Activated CD4-positive, alpha-beta T cell treated with anti-CD3 and anti-CD28 coated beads for 24 hours (primary cell): ENCODE data around the gene HS3ST5.
"Not testable (repeated sequence)": the region's sequence is repeated elsewhere in the genome, so short reads cannot be mapped to it uniquely, and the experiment has no call there.

Source experiments
- DNase-seq, 2 donors: peaks; one replicate each; pipeline ENCODE4 v3.0.0-alpha.2; 2020; ENCODE audit warnings: low read depth in 2 of 2

The HS3ST5 gene

DNA sequence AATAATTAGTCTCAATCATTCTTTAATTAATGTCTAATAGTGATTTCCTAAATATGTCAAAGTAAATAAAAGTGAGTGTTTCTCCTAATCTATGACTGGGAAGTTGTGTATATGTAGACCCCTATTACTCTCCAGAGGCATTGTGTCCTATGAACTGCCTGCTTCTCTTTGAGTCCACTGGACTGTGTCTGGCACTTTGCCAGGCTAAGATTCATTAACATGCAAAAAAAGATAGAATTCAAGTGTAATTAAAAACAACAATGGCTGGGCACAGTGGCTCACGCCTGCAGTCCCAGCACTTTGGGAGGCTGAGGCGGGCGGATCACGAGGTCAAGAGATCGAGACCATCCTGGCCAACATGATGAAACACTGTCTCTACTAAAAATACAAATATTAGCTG is 298.3 kb downstream of the HS3ST5 start:
- not testable (repeated sequence) for DNase-seq

DNA sequence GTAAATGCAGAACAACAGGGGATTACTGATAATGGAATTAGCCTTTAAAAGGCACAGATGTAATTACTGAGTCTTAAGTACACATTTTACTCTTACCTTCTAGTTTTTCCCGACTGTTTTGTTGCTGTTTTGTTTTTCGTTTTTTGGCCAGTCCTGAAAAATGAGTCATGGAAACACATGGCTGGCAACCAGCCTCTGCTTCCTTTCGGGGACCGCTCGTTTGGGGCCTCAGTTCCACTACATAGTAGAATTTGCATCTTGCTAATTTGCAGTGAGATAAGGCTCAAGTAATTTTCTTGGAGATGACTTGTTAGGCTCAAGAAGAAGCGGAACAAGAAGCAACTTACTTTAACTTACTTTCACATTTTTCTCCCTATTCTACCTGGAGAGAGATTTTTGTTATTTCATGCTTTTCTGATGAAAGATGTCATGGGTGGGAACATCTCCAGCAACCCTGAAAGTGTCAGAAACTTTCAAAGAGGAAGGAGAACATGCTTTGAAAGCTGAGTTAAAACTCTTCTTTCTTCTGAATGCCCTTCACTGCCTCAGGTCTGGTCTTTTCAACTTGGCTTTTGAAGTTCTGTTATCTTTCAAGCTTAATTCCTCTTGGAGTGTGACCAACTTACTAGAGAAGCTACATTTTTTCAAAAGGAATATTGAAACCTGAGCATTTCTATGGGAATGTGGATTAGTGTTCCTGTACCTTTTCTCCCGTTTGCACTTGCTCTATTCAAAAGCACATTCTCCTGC is 300.4 kb downstream of the HS3ST5 start:
- DNase-seq: no peak

DNA sequence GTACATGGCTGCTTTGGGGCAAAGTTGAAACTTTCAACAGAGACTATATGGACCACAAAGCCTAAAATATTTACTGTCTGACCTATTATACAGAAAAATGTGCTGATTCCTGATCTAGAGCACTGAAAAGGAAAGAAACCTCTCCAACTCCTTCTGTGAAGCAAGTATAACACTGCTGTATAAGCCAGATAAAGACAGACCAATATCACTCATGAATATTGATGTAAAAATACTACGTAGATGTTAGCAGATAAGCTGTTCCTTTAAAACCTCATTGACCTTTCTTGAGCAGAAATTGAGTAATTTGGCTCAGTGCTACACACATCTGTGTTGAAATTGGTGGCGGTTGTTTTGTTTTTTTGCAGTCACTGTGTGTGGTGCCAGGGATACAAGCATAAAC is 302.0 kb downstream of the HS3ST5 start:
- no peak for DNase-seq

- no peak for DNase-seq
Observed at GRCh38 chr6:114039841-114040240, 303.0 kb downstream of the HS3ST5 start.

- no peak for DNase-seq
Observed at GRCh38 chr6:114033606-114034005, 309.2 kb downstream of the HS3ST5 start.

DNA sequence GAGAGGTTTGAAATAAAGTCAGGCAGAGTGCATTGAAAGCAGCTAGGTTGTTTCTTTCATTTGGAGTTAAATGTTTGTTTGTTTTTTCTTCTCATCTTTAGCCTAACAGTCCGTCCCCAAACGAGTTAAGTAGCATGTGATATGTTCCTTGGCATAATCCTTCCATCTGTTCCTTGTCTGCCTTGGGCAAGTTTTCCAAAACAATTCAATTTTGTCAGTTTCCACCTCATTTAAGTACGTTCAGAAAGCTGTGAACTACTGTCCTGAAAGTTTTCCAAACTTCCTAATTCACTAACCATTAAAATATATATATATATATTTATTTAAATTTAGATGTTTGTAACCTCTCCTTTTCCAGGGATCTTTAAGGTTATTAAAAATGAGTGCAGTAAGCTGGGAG is 310.1 kb downstream of the HS3ST5 start:
- DNase-seq: no peak

GRCh38 chr6:114030767-114031166 is 312.1 kb downstream of the HS3ST5 start:
- DNase-seq: no peak

- DNase-seq: no peak
Observed at GRCh38 chr6:114024746-114025145, 318.1 kb downstream of the HS3ST5 start.

GRCh38 chr6:114020196-114020595 is 322.6 kb downstream of the HS3ST5 start:
- no peak for DNase-seq

DNA sequence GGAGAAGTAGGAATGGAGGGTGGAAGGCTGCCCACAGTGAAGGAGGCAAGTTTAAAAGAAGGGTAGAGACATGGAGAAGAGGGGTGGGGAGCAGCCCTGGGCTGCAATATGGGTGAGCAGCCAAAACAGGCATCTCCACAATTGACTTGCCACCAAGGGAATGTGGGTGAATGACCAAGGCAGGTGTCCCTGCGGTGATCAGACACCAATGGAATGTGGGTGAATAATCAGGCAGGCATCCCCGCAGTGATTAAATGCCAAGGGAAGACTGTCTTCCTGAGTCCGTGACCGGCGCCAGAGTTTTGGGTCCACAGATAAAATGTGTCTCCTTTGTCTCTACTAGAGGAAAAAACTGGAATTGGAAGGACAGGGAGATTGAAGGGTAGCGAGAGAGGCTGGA is 325.7 kb downstream of the HS3ST5 start:
- DNase-seq: not testable (repeated sequence)

GRCh38 chr6:114014106-114014505 is 328.7 kb downstream of the HS3ST5 start:
- not testable (repeated sequence) for DNase-seq

- DNase-seq: not testable (repeated sequence)
Observed at GRCh38 chr6:114011486-114011885, 331.3 kb downstream of the HS3ST5 start.

- no peak for DNase-seq
Observed at GRCh38 chr6:114010540-114010939, 332.3 kb downstream of the HS3ST5 start.

DNA sequence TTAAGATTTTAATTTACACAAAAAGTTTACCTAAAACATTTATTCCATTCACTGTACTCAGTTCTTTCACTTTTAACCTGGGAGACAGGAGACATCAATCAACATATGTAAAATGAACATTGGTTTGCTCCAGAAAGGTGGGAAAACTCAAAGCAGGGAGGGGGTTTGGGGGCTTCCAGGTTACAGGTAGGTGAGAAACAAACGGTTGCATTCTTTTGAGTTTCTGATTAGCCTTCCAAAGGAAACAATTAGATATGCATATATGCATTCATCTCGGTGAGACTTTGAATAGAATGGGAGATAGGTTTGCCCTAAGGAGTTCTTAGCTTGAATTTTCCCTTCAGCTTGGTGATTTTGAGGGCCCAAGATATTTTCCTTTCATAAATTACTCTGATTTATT is 333.6 kb downstream of the HS3ST5 start:
- DNase-seq: no peak

DNA sequence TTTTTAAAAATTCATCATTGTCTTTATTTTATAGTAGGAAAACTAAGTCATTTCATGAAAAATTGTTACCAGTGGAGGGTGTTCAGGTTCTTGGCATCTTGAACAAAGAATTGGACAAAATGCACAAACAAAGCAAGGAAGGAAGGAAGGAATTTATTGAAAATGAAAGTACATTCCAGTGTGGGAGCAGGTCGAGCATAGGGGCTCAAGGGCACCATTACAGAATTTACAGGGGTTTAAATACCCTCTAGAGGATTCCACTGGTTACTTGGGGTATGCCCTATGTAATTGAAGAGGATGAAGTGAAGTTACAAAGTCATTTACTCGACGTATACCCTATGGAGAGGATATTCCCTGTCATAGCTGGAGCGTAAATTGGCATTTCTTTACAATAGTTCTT is 334.5 kb downstream of the HS3ST5 start:
- no peak for DNase-seq

GRCh38 chr6:114007516-114007915 is 335.3 kb downstream of the HS3ST5 start:
- DNase-seq: peak in 1 of 2 donors; percentile 2
